Measurements from ENCODE around the gene LMAN2L.

The LMAN2L gene

DNA sequence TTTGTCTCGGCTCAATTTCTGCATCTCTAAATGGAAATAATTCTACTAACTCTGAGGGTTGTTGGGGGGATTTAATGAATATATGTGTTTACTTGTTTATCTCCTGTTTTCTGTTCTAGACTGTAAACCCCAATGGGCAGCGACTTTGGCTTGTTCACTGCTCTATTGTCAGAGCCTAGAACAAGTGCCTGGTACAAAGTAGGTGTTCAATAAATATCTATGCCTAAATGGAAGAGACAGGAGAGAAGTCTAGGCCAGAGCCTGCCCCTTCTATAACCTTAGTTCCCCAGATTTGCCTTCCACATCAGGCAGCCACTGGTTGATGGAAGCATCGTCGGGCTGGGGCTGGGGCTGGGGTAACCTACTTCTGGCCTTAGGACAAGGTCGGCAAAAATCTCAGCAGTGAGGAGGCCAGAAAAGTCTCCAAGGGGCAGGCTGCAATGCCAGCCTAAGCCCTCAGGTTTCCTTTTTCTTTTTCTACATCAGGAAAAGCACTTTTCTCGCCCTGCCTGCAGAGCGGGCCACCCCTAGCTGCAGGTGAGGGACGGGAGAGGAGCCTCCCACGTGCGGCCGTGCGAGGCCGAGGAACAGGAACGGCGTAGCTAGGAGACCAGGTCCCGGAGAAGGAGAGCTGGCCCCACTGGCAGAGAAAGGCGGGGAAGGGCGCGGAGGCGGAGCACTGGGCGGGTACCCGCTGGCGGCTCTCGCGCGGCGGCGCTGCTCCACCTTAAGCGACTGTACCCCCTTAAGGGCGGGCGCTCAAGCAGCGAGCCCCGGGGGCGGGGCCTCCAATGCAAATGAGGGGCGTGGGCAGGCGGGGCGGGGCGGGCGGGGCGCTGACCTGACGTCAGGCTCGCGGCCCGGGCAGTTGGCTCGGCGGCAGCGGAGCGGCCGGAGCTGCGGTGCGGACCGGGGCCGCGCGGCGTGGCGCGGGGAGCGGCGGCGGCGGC, 20.4 kb upstream of the LMAN2L start, which contains the start of gene CNNM4:
Gene CNNM4, plus strand, starts transcription at position 867 of the 950 bp plus-strand sequence. CDS start 98 bp downstream, outside the sequence.
- DNase-seq = peak; percentile 94

DNA sequence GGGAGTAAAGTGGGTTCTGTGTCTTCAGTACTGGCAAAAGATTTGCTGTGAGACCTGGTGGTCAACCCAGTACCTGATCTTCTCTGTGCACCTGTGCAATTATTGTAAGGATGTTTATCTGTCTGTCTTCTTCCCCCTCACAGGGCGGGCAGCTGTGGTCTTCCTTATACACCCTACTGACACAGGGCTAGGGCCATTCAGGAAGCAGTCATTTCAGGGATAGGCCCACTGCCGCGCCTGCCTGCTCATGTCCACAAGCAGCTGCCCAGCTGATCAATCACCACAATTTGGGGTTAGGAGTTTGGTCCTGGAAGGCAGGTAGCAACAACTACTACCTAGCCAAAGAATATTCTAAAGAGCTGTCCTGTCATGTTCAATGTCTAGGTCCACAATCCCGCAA, 19.7 kb upstream of the LMAN2L start:
- DNase-seq = no peak

DNA sequence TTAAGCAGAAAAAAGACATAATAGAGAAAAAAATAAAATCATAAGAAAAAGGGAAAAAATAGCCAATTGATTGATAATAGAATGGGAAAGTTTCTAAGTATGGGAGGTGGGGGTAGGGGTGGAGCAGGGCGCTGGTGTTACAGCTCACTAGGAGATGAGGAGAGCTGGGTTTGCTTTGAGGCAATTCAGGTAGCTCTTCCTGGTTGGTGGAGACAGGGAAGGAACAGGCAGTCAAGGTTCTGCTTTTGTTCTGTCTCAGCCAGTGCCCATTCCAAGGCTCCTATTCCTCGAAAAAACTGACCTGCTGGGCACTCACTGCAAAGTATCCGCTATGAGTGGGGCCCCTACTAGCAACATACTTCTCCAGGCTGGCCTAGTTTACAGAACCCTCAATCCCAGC, 19.1 kb upstream of the LMAN2L start:
- no peak for DNase-seq

DNA sequence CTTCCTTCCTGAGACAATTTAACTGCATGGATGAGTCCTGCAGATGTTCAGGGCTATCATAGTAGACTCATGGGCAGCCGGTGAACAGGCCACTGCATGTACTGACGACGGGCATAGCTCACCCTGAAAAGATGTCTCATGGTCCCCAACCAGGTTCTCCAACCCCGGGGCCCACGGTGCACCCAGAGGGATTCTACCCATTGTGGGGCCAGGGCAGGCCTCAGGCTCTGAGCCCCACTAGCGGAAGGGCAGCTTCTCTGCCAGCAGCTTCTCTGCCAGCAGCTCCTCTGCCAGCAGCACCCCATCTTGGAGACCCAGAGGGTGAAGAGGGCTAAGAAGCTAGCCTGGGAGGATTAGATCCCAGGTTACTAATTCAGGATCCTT, 17.6 kb upstream of the LMAN2L start:
- no peak for DNase-seq

DNA sequence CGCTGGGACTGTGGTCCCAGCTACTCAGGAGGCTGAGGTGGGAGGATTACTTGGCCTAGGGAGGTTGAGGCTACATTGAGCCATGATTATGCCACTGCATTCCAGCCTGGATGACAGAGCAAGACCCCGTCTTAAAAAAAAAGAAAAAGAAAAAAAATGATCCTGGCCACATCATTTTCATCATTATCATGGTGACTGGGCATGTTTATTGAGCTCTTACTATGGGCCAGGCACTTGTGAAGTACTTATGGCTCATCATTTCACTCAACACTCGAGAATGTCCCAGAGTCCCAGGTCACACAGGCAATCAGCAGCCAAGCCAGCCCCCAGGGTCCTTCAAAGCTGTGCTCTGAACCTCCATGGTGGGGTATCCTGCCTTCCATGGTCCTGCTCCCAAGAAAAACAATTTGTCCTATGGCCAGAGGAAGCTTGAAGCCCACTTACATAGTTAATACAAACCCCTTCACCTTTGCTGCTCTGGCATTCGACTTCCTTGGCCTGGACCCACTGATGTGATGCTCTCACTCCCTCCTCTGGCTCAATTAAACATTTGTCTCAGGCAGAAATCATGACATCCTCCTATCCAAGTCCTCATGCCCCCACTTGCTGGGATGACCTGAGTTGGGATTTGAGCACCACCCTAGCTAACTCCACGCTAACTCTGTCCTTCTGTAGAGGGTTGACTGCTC, 17.1 kb upstream of the LMAN2L start:
- DNase-seq = no peak

DNA sequence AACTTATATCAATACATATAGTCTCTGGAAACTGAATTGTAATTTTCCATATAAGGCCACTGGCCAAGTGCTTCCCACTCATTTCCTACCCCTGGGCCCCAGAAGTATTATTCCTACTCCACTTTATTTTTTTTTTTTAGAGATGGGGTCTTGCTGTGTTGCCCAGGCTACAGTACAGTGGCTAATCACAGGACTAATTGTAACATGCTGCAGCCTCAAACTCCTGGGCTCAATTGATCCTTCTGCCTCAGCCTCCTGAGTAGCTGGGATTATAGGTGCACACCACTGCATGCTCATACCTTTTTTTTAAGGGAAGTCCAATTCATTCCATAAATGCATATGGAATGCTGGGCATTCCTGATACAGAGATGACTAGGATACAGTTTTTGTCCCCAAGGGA, 14.5 kb upstream of the LMAN2L start:
- DNase-seq = no peak

DNA sequence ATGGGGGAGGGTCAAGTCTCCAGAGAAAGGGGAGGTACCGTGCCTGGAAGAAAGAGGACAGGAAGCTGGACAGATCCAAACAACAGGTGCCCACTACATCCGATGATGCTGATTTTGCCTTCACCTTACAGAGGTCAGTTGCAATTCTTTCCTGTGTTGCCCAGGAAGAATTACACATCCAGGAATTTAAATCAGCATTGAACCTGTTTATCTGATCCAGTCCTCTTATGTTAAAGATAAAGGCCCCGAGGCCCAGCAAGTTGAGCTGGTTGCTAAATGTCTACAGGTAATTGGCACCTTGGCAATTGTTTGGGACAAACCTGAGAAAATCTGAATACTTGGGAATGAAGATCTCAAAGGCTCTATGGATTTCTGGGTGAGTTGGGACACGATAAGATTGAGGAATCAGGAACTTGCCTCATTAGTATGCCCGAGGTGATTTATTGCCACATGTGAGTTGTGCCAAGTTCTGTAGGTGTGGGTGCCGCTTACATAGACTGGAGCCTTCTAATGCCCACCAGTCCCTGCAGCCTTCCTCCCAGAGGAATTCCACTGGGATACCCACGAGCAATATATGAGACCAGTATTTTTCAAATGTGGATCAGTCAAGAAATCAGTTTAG, 13.9 kb upstream of the LMAN2L start:
- no peak for DNase-seq

DNA sequence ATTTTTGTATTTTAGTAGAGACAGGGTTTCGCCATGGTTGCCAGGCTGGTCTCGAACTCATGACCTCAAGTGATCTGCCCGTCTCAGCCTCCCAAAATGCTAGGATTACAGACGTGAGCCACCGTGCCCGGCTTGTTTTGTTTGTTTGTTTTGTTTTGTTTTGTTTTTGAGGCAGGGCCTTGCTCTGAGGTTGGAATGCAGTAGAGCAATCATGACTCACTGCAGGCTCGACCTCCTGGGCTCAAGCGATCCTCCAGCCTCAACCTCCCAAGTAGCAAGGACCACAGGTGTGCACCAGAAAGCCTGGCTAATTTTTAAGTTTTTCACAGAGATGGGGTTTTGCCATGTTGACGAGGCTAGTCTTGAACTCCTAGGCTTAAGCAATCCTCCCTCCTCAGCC, 11.9 kb upstream of the LMAN2L start:
- no peak for DNase-seq

DNA sequence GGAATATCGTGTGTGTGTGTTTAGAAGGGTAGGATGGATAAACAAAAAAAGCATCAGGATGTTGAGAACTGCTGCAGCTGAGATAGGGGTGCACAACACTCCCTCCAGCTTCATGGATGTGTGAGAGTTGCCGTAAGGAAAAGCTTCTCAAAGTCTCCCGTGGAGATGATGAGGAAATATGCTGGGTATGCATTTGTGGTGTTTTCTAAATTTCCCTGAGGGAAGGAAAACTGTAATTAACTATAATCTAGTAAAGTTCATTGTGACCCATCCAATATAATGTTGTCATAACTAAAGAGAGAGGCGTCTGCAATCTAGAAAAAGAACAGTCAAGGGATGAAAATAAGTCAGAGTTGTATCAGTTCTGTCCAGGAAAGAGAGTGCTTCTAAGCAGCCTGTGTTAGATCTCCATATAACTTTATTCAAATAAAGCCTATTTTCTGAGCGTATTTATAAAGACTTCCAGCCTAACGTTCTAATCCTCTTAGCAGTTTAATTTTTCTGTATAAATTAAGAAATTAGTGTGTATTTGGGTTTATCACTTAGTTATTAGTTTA, 7.3 kb upstream of the LMAN2L start:
- DNase-seq = no peak

DNA sequence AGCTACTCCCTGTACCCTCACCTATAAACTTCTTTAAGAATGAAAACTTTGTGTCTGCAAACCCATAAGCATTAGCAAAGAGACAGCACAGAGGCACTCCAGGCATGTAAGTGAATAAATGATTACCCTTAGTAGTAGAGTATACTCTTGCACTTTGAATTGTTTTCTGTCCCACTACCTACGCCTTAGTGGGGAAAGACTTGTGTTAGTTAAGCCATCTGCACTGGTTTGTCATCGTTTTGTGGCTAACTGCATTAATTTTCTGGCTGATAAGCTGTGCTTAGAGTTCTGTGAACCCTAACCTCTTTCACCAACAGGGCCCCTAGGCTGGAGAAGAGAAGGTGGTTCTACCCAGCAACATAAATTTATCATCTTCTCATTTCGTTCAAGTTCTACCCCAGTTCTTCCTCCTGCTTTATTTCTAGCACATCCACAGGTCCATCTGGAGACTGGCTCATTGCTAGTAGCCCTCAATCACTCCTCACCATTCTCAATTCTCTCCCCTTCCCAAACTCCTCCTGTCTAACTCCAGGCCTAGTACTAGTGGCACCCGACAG, 710 bp downstream of the LMAN2L start:
- no peak for DNase-seq

DNA sequence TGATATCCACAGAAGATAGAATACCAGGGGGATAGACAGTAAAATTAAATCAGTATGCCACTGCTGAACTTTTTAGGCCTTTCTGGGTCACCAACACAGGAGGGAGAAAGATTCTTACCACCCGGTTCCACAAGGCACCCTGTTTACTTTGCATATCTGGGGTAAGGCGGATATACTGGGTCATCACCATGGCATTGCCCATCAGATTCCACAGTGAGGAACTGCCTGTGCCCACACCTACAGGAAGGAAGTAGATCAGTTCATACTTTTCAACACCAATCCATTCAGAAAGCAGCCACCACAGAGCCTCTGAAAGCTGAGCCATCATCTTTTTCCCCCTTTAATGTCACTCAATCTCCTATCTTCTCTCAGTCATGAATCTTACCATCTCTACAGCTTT, 2.0 kb downstream of the LMAN2L start:
- no peak for DNase-seq

DNA sequence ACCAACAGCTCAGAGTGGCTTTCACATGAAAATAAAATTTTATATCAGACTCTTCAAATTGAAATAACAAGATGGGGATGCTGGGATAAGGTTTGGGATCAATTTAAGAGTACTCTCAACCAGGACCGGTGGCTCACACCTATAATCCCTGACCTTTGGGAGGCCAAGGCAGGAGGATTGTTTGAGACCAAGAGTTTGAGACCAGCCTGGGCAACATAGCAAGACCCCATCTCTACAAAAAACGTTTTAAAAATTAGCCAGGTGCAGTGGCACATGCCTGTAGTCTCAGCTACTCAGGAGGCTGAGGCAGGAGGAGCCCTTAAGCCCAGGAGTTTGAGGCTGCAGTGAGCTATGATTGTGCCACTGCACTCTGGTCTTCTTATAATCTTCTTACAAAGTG, 2.6 kb downstream of the LMAN2L start:
- no peak for DNase-seq

DNA sequence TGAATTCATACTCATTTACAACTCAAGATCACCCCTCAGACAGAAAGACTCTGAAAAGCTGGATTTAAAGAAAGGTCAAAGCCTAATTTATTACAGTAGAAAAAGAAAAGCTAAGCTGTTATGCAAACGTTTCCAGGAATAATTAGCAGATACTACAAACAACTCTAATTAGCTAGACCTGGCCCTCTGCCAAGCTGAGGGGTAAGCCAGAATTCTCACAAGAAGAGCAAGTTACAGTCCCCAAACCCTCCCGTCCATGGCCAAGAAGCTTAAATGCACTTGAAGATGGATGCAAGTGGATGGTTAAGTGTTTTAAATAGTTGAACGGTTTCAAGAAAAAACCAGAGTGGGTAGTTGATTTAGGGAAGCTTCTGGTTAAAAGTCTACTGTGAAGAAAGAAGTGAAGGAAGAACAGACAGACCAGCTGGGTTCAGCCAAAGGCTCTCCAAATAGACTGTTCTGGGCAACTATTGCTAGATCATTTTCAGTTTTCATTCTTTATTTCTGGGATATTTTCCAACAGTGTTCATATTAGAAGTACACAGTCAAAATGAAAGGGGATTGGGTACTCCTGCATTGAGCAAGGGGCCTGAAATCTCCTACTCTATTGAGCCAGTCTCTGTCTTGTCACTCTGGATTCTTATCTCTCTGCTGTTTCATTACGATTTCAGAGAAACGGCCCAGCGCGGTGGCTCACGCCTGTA, 4.8 kb downstream of the LMAN2L start:
- no peak for DNase-seq

DNA sequence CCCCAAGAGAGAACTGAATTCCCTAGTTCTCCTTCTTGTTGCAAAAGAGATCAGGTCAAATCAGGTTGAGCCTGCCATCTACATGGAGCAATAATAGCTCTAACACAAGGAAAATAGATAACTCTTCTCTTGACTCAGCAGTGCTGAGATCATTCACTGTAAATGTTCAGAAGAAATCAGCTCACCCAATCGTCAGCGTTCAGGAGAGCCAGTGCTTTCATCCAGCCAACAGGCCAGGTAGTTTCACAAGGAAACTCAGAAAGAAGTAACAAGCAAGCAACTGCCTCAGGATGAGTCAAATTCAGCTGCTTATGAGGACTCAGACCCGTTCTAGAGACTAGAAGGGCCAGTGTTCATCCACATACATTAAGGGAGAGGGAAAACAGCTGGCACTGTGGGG, 5.9 kb downstream of the LMAN2L start:
- no peak for DNase-seq

DNA sequence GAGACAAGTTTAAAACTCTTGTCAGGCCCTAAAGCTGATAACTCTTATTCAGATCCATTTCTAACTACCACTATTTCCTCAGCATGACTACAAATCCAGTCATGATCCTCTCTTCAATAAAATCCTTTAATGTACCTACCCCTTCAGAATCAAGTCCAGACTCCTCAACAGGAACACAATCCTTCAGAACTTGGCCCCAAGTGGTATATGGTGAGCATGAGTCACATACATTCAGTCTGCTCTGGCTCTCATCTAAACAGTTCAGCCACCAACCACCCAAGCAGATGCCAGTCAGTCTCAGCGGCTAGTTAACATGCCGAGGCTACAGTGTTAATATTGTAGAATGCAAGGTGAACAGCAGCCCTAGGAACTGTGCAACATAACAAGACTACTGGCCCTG, 9.7 kb downstream of the LMAN2L start:
- DNase-seq = no peak

DNA sequence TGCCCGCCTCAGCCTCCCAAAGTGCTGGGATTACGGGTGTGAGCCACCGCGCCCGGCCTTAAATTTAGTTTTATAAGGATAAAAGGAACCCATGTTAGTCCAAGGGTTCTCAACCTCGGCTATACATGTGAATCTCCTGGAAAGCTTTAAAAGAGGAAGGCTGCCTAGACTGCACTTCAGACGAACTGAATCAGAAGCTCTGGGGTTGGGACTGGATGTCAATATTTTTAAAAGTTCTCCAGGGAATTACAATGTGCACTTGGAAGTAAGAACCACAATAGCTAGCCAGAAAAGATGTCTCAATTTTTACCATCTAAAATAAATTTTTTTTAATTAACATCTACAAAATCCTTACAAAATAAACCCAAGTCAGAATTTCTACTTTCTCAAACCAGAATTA, 10.1 kb downstream of the LMAN2L start:
- DNase-seq = no peak

DNA sequence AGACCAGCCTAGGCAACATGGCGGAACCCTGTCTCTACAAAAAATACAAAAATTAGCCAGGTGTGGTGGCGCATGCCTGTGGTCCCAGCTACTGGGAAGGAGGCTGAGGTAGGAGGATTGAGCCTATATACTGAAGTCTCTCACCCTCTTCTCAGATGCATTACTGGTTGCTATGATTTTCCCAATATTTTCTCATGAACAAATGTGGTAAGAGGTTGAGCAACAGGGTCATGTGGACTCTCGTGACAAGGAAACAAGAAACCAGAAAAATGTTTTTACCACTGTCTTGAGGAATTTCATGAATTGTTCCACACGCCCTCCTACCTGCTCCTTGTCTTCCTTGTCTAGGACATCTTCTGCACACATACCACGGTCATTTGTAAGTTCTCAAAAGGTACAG, 12.4 kb downstream of the LMAN2L start:
- no peak for DNase-seq

DNA sequence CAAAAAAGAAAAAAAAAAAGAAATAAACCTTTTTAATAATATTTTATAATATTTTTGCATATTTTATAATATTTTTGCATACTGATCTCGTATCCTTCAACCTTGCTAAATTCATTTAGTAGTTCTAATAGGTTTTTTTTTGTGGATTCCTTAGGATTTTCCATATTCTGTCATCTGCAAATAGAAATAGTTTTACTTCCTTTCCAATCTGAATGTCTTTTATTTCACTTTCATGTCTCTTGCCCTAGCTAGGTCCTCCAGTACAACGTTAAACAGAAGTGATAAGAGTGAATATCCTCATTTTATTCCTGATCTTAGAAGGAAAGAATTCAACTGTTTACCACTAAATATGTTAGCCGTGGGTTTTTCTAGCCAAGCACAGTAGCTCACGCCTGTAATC, 13.7 kb downstream of the LMAN2L start:
- DNase-seq = no peak

DNA sequence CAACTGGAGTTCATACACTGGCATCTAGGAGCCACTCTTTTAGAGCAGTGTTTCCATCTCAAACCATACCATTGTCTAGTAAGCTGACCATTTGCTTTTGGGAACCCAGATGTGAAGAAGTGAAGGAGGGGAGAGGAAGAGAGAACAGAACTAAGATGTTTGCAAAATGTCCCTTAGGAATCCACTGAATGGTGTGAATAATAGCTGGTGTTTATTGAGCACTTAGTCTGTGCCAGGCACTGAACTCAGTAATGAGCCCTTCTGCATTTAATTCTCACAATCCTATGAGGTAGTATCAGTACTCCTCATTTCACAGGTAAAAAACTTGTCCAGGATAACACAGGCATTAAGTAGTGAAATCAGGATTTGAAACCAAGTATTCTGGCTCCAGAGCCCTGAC, 23.5 kb downstream of the LMAN2L start:
- DNase-seq = no peak

DNA sequence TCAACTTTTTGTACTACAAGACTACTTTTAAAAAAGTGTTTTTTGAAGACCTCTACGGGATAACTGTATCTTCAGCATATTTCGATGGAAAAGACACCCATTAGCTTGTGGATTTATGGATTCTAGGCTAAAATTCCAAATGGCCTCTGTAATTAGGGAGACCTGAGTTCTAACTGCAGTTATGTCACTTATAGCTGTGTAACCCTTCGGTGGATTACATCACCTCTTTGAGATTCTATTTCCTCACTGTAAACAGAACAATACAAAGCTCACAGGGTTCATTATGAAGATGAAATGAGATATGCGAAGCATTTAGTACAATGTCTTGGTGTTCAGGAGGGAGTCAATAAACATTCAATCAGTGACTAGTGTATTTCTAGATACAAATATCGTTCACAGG, 24.2 kb downstream of the LMAN2L start:
- no peak for DNase-seq

DNA sequence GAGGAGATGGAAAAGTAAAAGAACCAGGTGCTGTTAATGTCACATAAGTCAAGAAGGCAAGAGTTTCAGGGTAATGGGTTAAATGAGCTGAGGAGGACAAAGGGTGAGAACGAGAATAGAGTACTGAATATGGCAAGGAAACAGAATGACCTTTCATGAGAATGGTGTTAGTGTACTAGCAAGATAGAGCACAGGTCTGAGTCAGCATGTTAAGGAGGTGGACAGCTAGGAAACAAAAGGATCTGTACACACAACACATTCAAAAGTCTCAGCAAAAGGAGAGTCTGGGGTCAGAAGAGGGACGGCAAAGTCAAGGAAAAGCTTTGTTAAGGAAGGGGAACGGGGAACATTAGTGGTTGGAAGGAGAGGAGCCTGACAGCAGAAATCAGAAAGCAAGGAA, 28.9 kb downstream of the LMAN2L start:
- DNase-seq = no peak

DNA sequence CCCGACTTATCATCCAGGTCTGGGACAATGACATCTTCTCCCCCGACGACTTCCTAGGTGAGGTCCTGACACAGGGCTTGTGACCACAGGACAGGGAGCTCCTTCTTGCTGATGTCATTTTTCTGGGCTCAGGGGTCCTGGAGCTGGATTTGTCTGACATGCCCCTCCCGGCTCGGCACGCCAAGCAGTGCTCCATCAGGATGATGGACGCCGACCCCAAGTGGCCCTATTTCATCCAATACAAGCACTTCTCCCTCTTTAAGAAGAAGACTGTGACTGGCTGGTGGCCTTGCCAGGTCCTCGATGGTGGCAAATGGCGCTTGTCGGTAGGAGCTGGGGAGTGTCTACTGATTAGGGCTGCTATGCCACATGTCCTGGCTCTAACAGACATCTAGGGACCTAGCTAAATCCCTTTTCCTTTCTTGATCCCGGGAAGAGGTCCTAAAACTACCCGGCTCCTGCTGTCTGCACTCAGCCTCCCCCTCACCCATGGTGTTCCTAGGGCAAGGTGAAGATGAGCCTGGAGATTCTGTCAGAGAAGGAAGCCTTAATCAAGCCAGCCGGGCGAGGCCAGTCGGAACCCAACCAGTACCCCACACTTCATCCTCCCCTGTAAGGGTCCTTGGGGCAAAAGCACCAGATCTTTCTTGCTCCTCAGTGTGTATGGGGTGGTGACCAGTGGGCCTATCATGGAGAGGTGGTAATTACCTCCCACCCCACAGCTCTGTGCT, 36.7 kb downstream of the LMAN2L start:
- DNase-seq = no peak
